SK-N-SH (cell line): ENCODE data around the gene CAMKMT. TPM values are rescaled to one million over a fixed set of nuclear protein-coding genes. Genes with fewer than 3 reads are reported as not detected.

Experiments used
- CTCF ChIA-PET: fragments of 300-600, 350-600 bp; formaldehyde crosslinking; extraction: SDS; loops from one replicate; lab custom pipeline; 2021; lab: Yijun Ruan, JAX
- POLR2A ChIA-PET: fragments of 350-600 bp; sonication (Branson Sonifier 250); formaldehyde crosslinking; extraction: SDS; loops from one replicate; lab custom pipeline; 2020; ENCODE audit warnings: antibody characterized with exemption, inconsistent platforms; lab: Yijun Ruan, JAX
- DNase-seq: peaks from one replicate; pipeline ENCODE4 v3.0.0; 2012
- H2AFZ ChIP-seq: fragments of 200-600 bp; sonication (generic); 2 replicates; pipeline ENCODE4 v1.8.1; 2016; ENCODE audit warnings: antibody characterized with exemption, mild to moderate bottlenecking, low read depth
- H3F3A ChIP-seq: fragments of 200-600 bp; sonication (generic); replicated peaks from 2 replicates; pipeline ENCODE3; 2016; ENCODE audit warnings: antibody characterized with exemption, mild to moderate bottlenecking; ENCODE audit not compliant: insufficient read depth
- H3K27ac ChIP-seq, 2 experiments: fragments of 200-500 bp in 1 of 2; fragments of 200-600 bp in 1 of 2; sonication (Bioruptor generic) in 1 of 2; sonication (generic), shearing (Covaris generic) in 1 of 2; 2 replicates each; pipeline versions ENCODE4 v1.5.1 to v1.6.1; 2014 to 2016; ENCODE audit warnings: low read depth in 2 of 2, inconsistent platforms in 1 of 2, low read length in 1 of 2, mild to moderate bottlenecking in 1 of 2, mixed read lengths in 1 of 2
- H3K27me3 ChIP-seq: fragments of 200-600 bp; sonication (generic), shearing (Covaris generic); 2 replicates; pipeline ENCODE4 v1.6.1; 2016; ENCODE audit warnings: mixed run types; ENCODE audit not compliant: insufficient read depth
- H3K36me3 ChIP-seq, 2 experiments: fragments of 200-500 bp in 1 of 2; fragments of 200-600 bp in 1 of 2; sonication (Bioruptor generic) in 1 of 2; sonication (generic) in 1 of 2; replicated peaks in 1 of 2; 2 replicates each; pipeline versions ENCODE3 to v1.5.1; 2014 to 2016; ENCODE audit warnings: low read length in 1 of 2, mild to moderate bottlenecking in 1 of 2; ENCODE audit not compliant: insufficient read depth in 2 of 2, control insufficient read depth in 1 of 2
- H3K4me1 ChIP-seq, 2 experiments: fragments of 200-500 bp in 1 of 2; fragments of 200-600 bp in 1 of 2; sonication (Bioruptor generic) in 1 of 2; sonication (generic), shearing (Covaris generic) in 1 of 2; 2 replicates each; pipeline versions ENCODE4 v1.5.1 to v1.6.1; 2014 to 2016; ENCODE audit warnings: low read depth in 1 of 2, low read length in 1 of 2, mixed run types in 1 of 2; ENCODE audit not compliant: insufficient read depth in 2 of 2, control insufficient read depth in 1 of 2
- H3K4me2 ChIP-seq: fragments of 200-600 bp; sonication (generic), shearing (Covaris generic); 2 replicates; pipeline ENCODE4 v1.6.1; 2017; ENCODE audit warnings: mixed run types
- H3K4me3 ChIP-seq, 2 experiments: fragments of 200-500 bp in 1 of 2; fragments of 200-600 bp in 1 of 2; sonication (Bioruptor generic) in 1 of 2; sonication (generic), shearing (Covaris generic) in 1 of 2; 2 replicates each; pipeline versions ENCODE4 v1.5.1 to v1.8.1; 2014 to 2016; ENCODE audit warnings: low read depth in 2 of 2, inconsistent platforms in 1 of 2, low read length in 1 of 2, mild to moderate bottlenecking in 1 of 2, mixed read lengths in 1 of 2, moderate library complexity in 1 of 2
- H3K79me2 ChIP-seq: fragments of 200-600 bp; sonication (generic); 2 replicates; pipeline ENCODE4 v1.8.1; 2017; ENCODE audit warnings: mild to moderate bottlenecking; ENCODE audit not compliant: insufficient read depth
- H3K9ac ChIP-seq: fragments of 200-600 bp; sonication (generic); 2 replicates; pipeline ENCODE4 v1.6.1; 2017; ENCODE audit warnings: mixed run types
- H3K9me2 ChIP-seq: fragments of 200-600 bp; sonication (generic); 2 replicates; pipeline ENCODE4 v1.6.1; 2017; ENCODE audit warnings: mixed run types
- H3K9me3 ChIP-seq: fragments of 200-600 bp; sonication (generic); 2 replicates; pipeline ENCODE4 v1.6.1; 2017; ENCODE audit warnings: mixed run types, mild to moderate bottlenecking, moderate library complexity
- H4K20me1 ChIP-seq: fragments of 200-600 bp; sonication (generic); 2 replicates; pipeline ENCODE4 v1.6.1; 2017; ENCODE audit warnings: mild to moderate bottlenecking, mixed run types; ENCODE audit not compliant: insufficient read depth
- EZH2phosphoT487 ChIP-seq: fragments of 200-600 bp; sonication (generic); IDR thresholded peaks from 2 replicates; pipeline ENCODE4 v1.6.1; 2017; ENCODE audit warnings: low read depth, mixed run types, mild to moderate bottlenecking, antibody characterized with exemption, moderate library complexity, borderline replicate concordance
- FOSL2 ChIP-seq: IDR thresholded peaks from 2 replicates; pipeline ENCODE4 v1.4.0; 2012; ENCODE audit warnings: low read depth, mild to moderate bottlenecking, moderate library complexity, borderline replicate concordance
- GATA2 ChIP-seq: sonication (generic); formaldehyde crosslinking; IDR thresholded peaks from 2 replicates; pipeline ENCODE4 v1.5.0; 2020; ENCODE audit warnings: mild to moderate bottlenecking, missing genetic modification reagents
- IRF3 ChIP-seq: fragments of 150-350 bp; IDR thresholded peaks from 2 replicates; pipeline ENCODE4 v1.6.1; 2016; ENCODE audit warnings: mild to moderate bottlenecking, low read depth, low read length
- JUND ChIP-seq: IDR thresholded peaks from 2 replicates; pipeline ENCODE4 v1.4.0; 2012
- MAX ChIP-seq: IDR thresholded peaks from 2 replicates; pipeline ENCODE4 v1.4.0; 2012; ENCODE audit warnings: low read depth
- MEF2A ChIP-seq: IDR thresholded peaks from 2 replicates; pipeline ENCODE4 v1.4.0; 2012; ENCODE audit warnings: low read depth, borderline replicate concordance
- POLR2AphosphoS5 ChIP-seq: IDR thresholded peaks from 2 replicates; pipeline ENCODE4 v1.6.1; 2012; ENCODE audit warnings: low read depth, low read length
- RAD21 ChIP-seq: IDR thresholded peaks from 2 replicates; pipeline ENCODE4 v1.6.1; 2012; ENCODE audit warnings: mild to moderate bottlenecking, low read length
- RCOR1 ChIP-seq: fragments of 150-350 bp; IDR thresholded peaks from 2 replicates; pipeline ENCODE4 v1.6.1; 2017; ENCODE audit warnings: antibody characterized with exemption, low read length
- REST ChIP-seq: IDR thresholded peaks from 2 replicates; pipeline ENCODE4 v1.6.1; 2012; ENCODE audit warnings: mild to moderate bottlenecking, low read depth, low read length, moderate library complexity
- RFX5 ChIP-seq: IDR thresholded peaks from 2 replicates; pipeline ENCODE4 v1.6.1; 2012; ENCODE audit warnings: mild to moderate bottlenecking, improper control_type of control experiment, low read length
- RXRA ChIP-seq: IDR thresholded peaks from 2 replicates; pipeline ENCODE4 v1.4.0; 2012; ENCODE audit warnings: low read depth, mild to moderate bottlenecking, borderline replicate concordance
- SIN3A ChIP-seq: IDR thresholded peaks from 2 replicates; pipeline ENCODE4 v1.6.1; 2012; ENCODE audit warnings: low read depth, mild to moderate bottlenecking, low read length, moderate library complexity, borderline replicate concordance
- SMC3 ChIP-seq: IDR thresholded peaks from 2 replicates; pipeline ENCODE4 v1.6.1; 2012; ENCODE audit warnings: low read depth, low read length, improper control_type of control experiment
- TCF12 ChIP-seq: IDR thresholded peaks from 2 replicates; pipeline ENCODE4 v1.4.0; 2012
- USF1 ChIP-seq: IDR thresholded peaks from 2 replicates; pipeline ENCODE4 v1.4.0; 2012; ENCODE audit warnings: low read depth, borderline replicate concordance
- USF2 ChIP-seq: fragments of 150-350 bp; IDR thresholded peaks from 2 replicates; pipeline ENCODE4 v1.6.1; 2017; ENCODE audit warnings: antibody characterized with exemption, low read length, low read depth, borderline replicate concordance
- YY1 ChIP-seq: IDR thresholded peaks from 2 replicates; pipeline ENCODE4 v1.4.0; 2012; ENCODE audit warnings: low read depth, mild to moderate bottlenecking
- ZBTB33 ChIP-seq: IDR thresholded peaks from 2 replicates; pipeline ENCODE4 v1.4.0; 2012; ENCODE audit warnings: low read depth, borderline replicate concordance
- WGBS: methylation state at CpG from one replicate; pipeline ENCODE4 v1.1.6; 2017; ENCODE audit warnings: low lambda C conversion rate; 5-methylcytosine and 5-hydroxymethylcytosine counted together
- polyA plus RNA-seq, 3 experiments: library from polyadenylated mRNA; depleted of rRNA; stranded (reverse); fragments of >200 nt; gene quantifications; 2 replicates each; pipeline ENCODE4 v1.2.3, GENCODE V29; 2012

Gene CAMKMT
- polyA plus RNA-seq, 1 of the 3 experiments (the other 2 are of a cell fraction) = 5.9 TPM

GRCh38 chr2:44822174-44822573 lies 460.4 kb downstream of the CAMKMT start:
- Histone ChIP-seq H3K4me3 (no peak overlapping the region), H3K79me2 (no peaks in the 10 kb centered on the region), H3K27ac (no peak overlapping the region), H4K20me1 (no peaks in the 10 kb centered on the region), H3K4me1 (peaks cover 0 to 7% of the 10 kb centered on the region in 2 experiments; a peak in 1 of 4 replicates), H2AFZ (no peak overlapping the region), H3F3A (no peaks in the 10 kb centered on the region), H3K9me3 (no peaks in the 10 kb centered on the region), H3K27me3 (peaks cover 18% of the 10 kb centered on the region; the same call in 1 of the 2 replicates), H3K4me2 (no peak overlapping the region), H3K9me2 (no peaks in the 10 kb centered on the region), H3K9ac (no peak overlapping the region), H3K36me3 (no peaks in the 10 kb centered on the region)
- DNase-seq = no peak
- TF ChIP-seq YY1 (no peak), REST (no peak), TCF12 (no peak), ZBTB33 (no peak), GATA2 (CRISPR knock-in tag) (no peak), RXRA (no peak), USF2 (no peak), MAX (no peak), EZH2phosphoT487 (no peak), RFX5 (no peak), USF1 (no peak), FOSL2 (no peak), SIN3A (no peak), RAD21 (no peak), MEF2A (no peak), JUND (no peak), IRF3 (no peak), POLR2AphosphoS5 (no peak), SMC3 (no peak), RCOR1 (no peak)
- POLR2A ChIA-PET = no interaction called here
- CTCF ChIA-PET = interaction anchor here (0.9 to 2.8 kb wide), 2 partner anchors 133 to 343 kb away, joined by 3 to 8 read pairs; no protein-coding TSS in a partner anchor
- 53% methylated on average over 6 of the region's 6 CpGs for WGBS
